Body of pancreas (tissue), 4 donors: ENCODE results near the gene COL5A1. TPM values are rescaled to one million over a fixed set of nuclear protein-coding genes. Genes with fewer than 3 reads are reported as not detected.

Experiments
- ATAC-seq: fragments of 150-250 bp; one replicate; pipeline ENCODE4 v1.9.1; 2016
- DNase-seq, 4 donors: peaks; one replicate each; pipeline ENCODE4 v3.0.0-alpha.2; 2019
- H3K27ac ChIP-seq, 4 donors: fragments of 200-600 bp; sonication (generic); 1 replicate in 3 of 4; 2 replicates in 1 of 4; pipeline versions ENCODE4 v1.5.1 to v1.6.1; 2016 to 2019; ENCODE audit warnings: mild to moderate bottlenecking in 1 of 4, mixed read lengths in 1 of 4, moderate library complexity in 1 of 4
- H3K27me3 ChIP-seq, 2 donors: fragments of 200-600 bp; sonication (generic); one replicate each; pipeline ENCODE4 v1.6.0; 2016; ENCODE audit warnings: mild to moderate bottlenecking in 1 of 2
- H3K36me3 ChIP-seq, 2 donors: fragments of 200-600 bp; sonication (generic); replicated peaks in 1 of 2; 2 replicates each; pipeline ENCODE4 v1.5.1; 2016; ENCODE audit warnings: low read depth in 2 of 2; ENCODE audit not compliant: insufficient read depth in 1 of 2
- H3K4me1 ChIP-seq: fragments of 200-600 bp; sonication (generic); one replicate; pipeline ENCODE4 v1.6.0; 2016
- H3K4me3 ChIP-seq, 2 donors: fragments of 200-600 bp; sonication (generic); 1 replicate in 1 of 2; 2 replicates in 1 of 2; pipeline ENCODE4 v1.5.1; 2016 to 2019
- H3K9me3 ChIP-seq, 3 donors: fragments of 200-600 bp; sonication (generic); 1 replicate in 2 of 3; 2 replicates in 1 of 3; pipeline ENCODE4 v1.5.1; 2016
- CTCF ChIP-seq, 7 experiments: fragments of 450-650 bp in 4 of 7; fragments of 200-600 bp in 3 of 7; sonication (generic) in 3 of 7; IDR thresholded peaks; one replicate each; pipeline ENCODE4 v1.5.1; 2016 to 2019; ENCODE audit warnings: antibody characterized with exemption in 7 of 7
- POLR2A ChIP-seq, 3 donors: fragments of 450-650 bp; IDR thresholded peaks; one replicate each; pipeline ENCODE4 v1.6.1; 2016; ENCODE audit warnings: antibody characterized with exemption in 3 of 3, mild to moderate bottlenecking in 2 of 3
- WGBS, 2 donors: methylation state at CpG; one replicate each; pipeline ENCODE4 v1.1.5; 2017; 5-methylcytosine and 5-hydroxymethylcytosine counted together
- intact Hi-C: fragments of 100-400 bp; cut with DNase I; formaldehyde crosslinking; loops from one replicate; pipeline ENCODE4 v1.15.1; 2023
- total RNA-seq, 2 donors: library from RNA; depleted of rRNA; stranded (reverse); fragments of >200 nt; gene quantifications; one replicate each; pipeline ENCODE4 v1.1.0, GENCODE V29; 2016

The COL5A1 gene
- total RNA-seq, 2 donors from 2014 or later: 7.0 to 14.5 TPM

- no peaks in the 10 kb centered on the region for H3K27me3 ChIP-seq
- ATAC-seq: no peak
- H3K36me3 ChIP-seq: no peaks in the 10 kb centered on the region
- H3K4me1 ChIP-seq: no peaks in the 10 kb centered on the region
- intact Hi-C loops: no loop called here
- 86 to 92% methylated on average over 3 of the region's 3 CpGs for WGBS, 2 donors
- H3K4me3 ChIP-seq: no peak overlapping the region
- TF ChIP-seq POLR2A (IDR thresholded peaks at IDR 0.05) (no peak), CTCF (IDR thresholded peaks at IDR 0.05) (no peak)
- DNase-seq: no peak
- H3K9me3 ChIP-seq: no peaks in the 10 kb centered on the region
- no peak overlapping the region for H3K27ac ChIP-seq
Observed at GRCh38 chr9:134614256-134614655, 27.3 kb upstream of the COL5A1 start.

- H3K36me3 ChIP-seq: no peaks in the 10 kb centered on the region
- TF ChIP-seq CTCF (IDR thresholded peaks at IDR 0.05) (no peak), POLR2A (IDR thresholded peaks at IDR 0.05) (no peak)
- no peak overlapping the region for H3K4me3 ChIP-seq
- H3K4me1 ChIP-seq: no peaks in the 10 kb centered on the region
- intact Hi-C loops: no loop called here
- DNase-seq (no peak), ATAC-seq (no peak)
- 71 to 74% methylated on average over 3 of the region's 3 CpGs for WGBS, 2 donors
- H3K27me3 ChIP-seq: no peaks in the 10 kb centered on the region
- H3K27ac ChIP-seq: no peak overlapping the region
- H3K9me3 ChIP-seq: no peaks in the 10 kb centered on the region
Observed at GRCh38 chr9:134616341-134616740, 25.3 kb upstream of the COL5A1 start.

GRCh38 chr9:134617246-134617645, 24.4 kb upstream of the COL5A1 start:
- intact Hi-C loops: no loop called here

GRCh38 chr9:134617836-134618162, 23.8 kb upstream of the COL5A1 start:
- H3K27ac ChIP-seq: no peak overlapping the region
- H3K27me3 ChIP-seq: no peaks in the 10 kb centered on the region
- 41 to 45% methylated on average over 5 to 7 of the region's 8 CpGs for WGBS, 2 donors
- intact Hi-C loops: no loop called here
- ATAC-seq (no peak), DNase-seq (peak in 1 of 4 donors; percentile 2)
- no peaks in the 10 kb centered on the region for H3K9me3 ChIP-seq
- no peak overlapping the region for H3K4me3 ChIP-seq
- H3K36me3 ChIP-seq: no peaks in the 10 kb centered on the region
- H3K4me1 ChIP-seq: no peaks in the 10 kb centered on the region
- no peak for TF ChIP-seq CTCF (IDR thresholded peaks at IDR 0.05)
- no peak for TF ChIP-seq POLR2A (IDR thresholded peaks at IDR 0.05)

More at GRCh38 chr9:134617246-134617645, 24.4 kb upstream of the COL5A1 start:
- H3K27ac ChIP-seq: no peak overlapping the region
- DNase-seq (peak in 1 of 4 donors; percentile 4), ATAC-seq (no peak)
- H3K9me3 ChIP-seq: no peaks in the 10 kb centered on the region
- WGBS, 2 donors: 48 to 56% methylated on average over 4 to 8 of the region's 8 CpGs
- TF ChIP-seq POLR2A (IDR thresholded peaks at IDR 0.05) (no peak), CTCF (IDR thresholded peaks at IDR 0.05) (no peak)
- no peaks in the 10 kb centered on the region for H3K27me3 ChIP-seq
- H3K4me1 ChIP-seq: no peaks in the 10 kb centered on the region
- no peaks in the 10 kb centered on the region for H3K36me3 ChIP-seq
- no peak overlapping the region for H3K4me3 ChIP-seq

- no peaks in the 10 kb centered on the region for H3K36me3 ChIP-seq
- H3K9me3 ChIP-seq: no peaks in the 10 kb centered on the region
- H3K4me3 ChIP-seq: no peak overlapping the region
- no peak overlapping the region for H3K27ac ChIP-seq
- DNase-seq: peak in 1 of 4 donors; percentile 6
- WGBS, 2 donors: 46 to 61% methylated on average over 16 to 18 of the region's 18 CpGs
- intact Hi-C loops: no loop called here
- H3K4me1 ChIP-seq: no peaks in the 10 kb centered on the region
- no peak for TF ChIP-seq CTCF (IDR thresholded peaks at IDR 0.05)
- TF ChIP-seq POLR2A (IDR thresholded peaks at IDR 0.05): no peak
- ATAC-seq: no peak
- no peaks in the 10 kb centered on the region for H3K27me3 ChIP-seq
Observed at GRCh38 chr9:134618163-134618832, 23.3 kb upstream of the COL5A1 start.
